A549 (cell line): ENCODE measurements around the gene NFU1. TPM values are rescaled to one million over a fixed set of nuclear protein-coding genes. Genes with fewer than 3 reads are reported as not detected.

Experiments
- ATAC-seq, 2 experiments: fragments of 200-7000 bp in 1 of 2; fragments of >200 bp in 1 of 2; cut with Nextera tagmentation in 1 of 2; cut with Tn5 transposase in 1 of 2; 3 replicates each; pipeline versions ENCODE4 v1.8.0 to v1.9.1; 2018 to 2020; ENCODE audit warnings: mild to moderate bottlenecking in 1 of 2, moderate library complexity in 1 of 2
- CTCF ChIA-PET: fragments of 300-600 bp; sonication (Branson Sonifier 250); formaldehyde crosslinking; extraction: SDS; loops from one replicate; lab custom pipeline; 2021; ENCODE audit warnings: antibody characterized with exemption, inconsistent platforms; lab: Yijun Ruan, JAX
- POLR2A ChIA-PET: fragments of 350-600 bp; formaldehyde crosslinking; extraction: SDS; loops from one replicate; lab custom pipeline; 2021; ENCODE audit warnings: antibody characterized with exemption, inconsistent platforms; lab: Yijun Ruan, JAX
- DNase-seq, 2 experiments: peaks; one replicate each; pipeline versions ENCODE4 v3.0.0 to v3.0.0-alpha.2; 2011 to 2016; ENCODE audit warnings: low read depth in 1 of 2, low spot score in 1 of 2
- FAIRE-seq: peaks from 2 replicates; lab custom pipeline; 2011; peaks lifted over from hg19 to GRCh38; lab: Jason Lieb, UNC
- H3K27ac ChIP-seq, 2 experiments: fragments of >200 bp; sonication (Bioruptor Twin); formaldehyde crosslinking; 3 replicates each; pipeline ENCODE4 v1.5.1; 2016 to 2017
- H3K4me1 ChIP-seq: fragments of >200 bp; sonication (Bioruptor Twin); formaldehyde crosslinking; 3 replicates; pipeline ENCODE4 v1.6.1; 2016
- H3K4me2 ChIP-seq: fragments of >200 bp; sonication (Bioruptor Twin); formaldehyde crosslinking; 3 replicates; pipeline ENCODE4 v1.6.1; 2016
- H3K4me3 ChIP-seq: fragments of >200 bp; sonication (Bioruptor Twin); formaldehyde crosslinking; 3 replicates; pipeline ENCODE4 v1.5.1; 2016
- H3K9me3 ChIP-seq: fragments of >200 bp; sonication (Bioruptor Twin); formaldehyde crosslinking; 3 replicates; pipeline ENCODE4 v1.6.1; 2016
- ATOH8 ChIP-seq: fragments of 250-450 bp; sonication (Bioruptor Pico); IDR thresholded peaks from 2 replicates; pipeline ENCODE4 v1.5.0; 2020; ENCODE audit warnings: low read depth, mild to moderate bottlenecking, moderate library complexity
- BCL3 ChIP-seq: fragments of >200 bp; sonication (Bioruptor Twin); formaldehyde crosslinking; IDR thresholded peaks from 3 replicates; pipeline ENCODE4 v1.6.1; 2016
- CBX2 ChIP-seq: fragments of 200-600 bp; sonication (generic); IDR thresholded peaks from 2 replicates; pipeline ENCODE4 v1.6.1; 2016; ENCODE audit warnings: low read depth, mild to moderate bottlenecking, borderline replicate concordance
- CBX8 ChIP-seq: fragments of 200-600 bp; sonication (generic); IDR thresholded peaks from 2 replicates; pipeline ENCODE4 v1.6.1; 2016
- CHD4 ChIP-seq: fragments of 200-600 bp; sonication (generic); IDR thresholded peaks from 2 replicates; pipeline ENCODE4 v1.6.1; 2016; ENCODE audit warnings: antibody characterized with exemption, mild to moderate bottlenecking, borderline replicate concordance
- EP300 ChIP-seq, 2 experiments: fragments of >200 bp; sonication (Bioruptor Twin); formaldehyde crosslinking; IDR thresholded peaks; 2 replicates in 1 of 2; 3 replicates in 1 of 2; pipeline ENCODE4 v1.6.1; 2016 to 2017
- ESRRA ChIP-seq: fragments of 150-350 bp; IDR thresholded peaks from 2 replicates; pipeline ENCODE4 v1.6.1; 2014; ENCODE audit warnings: mild to moderate bottlenecking, low read length, borderline replicate concordance
- FOXS1 ChIP-seq: fragments of 250-450 bp; sonication (Bioruptor Pico); IDR thresholded peaks from 2 replicates; pipeline ENCODE4 v1.5.0; 2020; ENCODE audit warnings: mild to moderate bottlenecking, moderate library complexity
- HES2 ChIP-seq: fragments of >200 bp; sonication (Bioruptor Twin); formaldehyde crosslinking; IDR thresholded peaks from 2 replicates; pipeline ENCODE4 v1.6.1; 2016
- HEYL ChIP-seq: fragments of 250-450 bp; sonication (Bioruptor Pico); IDR thresholded peaks from 2 replicates; pipeline ENCODE4 v1.8.0; 2021; ENCODE audit warnings: mild to moderate bottlenecking, moderate library complexity
- HMGXB4 ChIP-seq: fragments of 250-450 bp; sonication (Bioruptor Pico); IDR thresholded peaks from 2 replicates; pipeline ENCODE4 v1.5.0; 2021; ENCODE audit warnings: mild to moderate bottlenecking, moderate library complexity, borderline replicate concordance
- HOXB13 ChIP-seq: fragments of 250-450 bp; sonication (Bioruptor Pico); IDR thresholded peaks from 2 replicates; pipeline ENCODE4 v1.5.0; 2020; ENCODE audit warnings: low read depth, mild to moderate bottlenecking, moderate library complexity
- KDM1A ChIP-seq: fragments of 200-600 bp; sonication (generic); IDR thresholded peaks from 2 replicates; pipeline ENCODE4 v1.6.1; 2016; ENCODE audit warnings: low read depth, mild to moderate bottlenecking
- MAFK ChIP-seq: fragments of 450-650 bp; IDR thresholded peaks from 2 replicates; pipeline ENCODE4 v1.6.1; 2014; ENCODE audit not compliant: partially characterized antibody
- MAX ChIP-seq: IDR thresholded peaks from 2 replicates; pipeline ENCODE4 v1.6.1; 2012
- NPAS2 ChIP-seq: fragments of 250-450 bp; sonication (Bioruptor Pico); IDR thresholded peaks from 2 replicates; pipeline ENCODE4 v1.8.0; 2022; ENCODE audit warnings: mild to moderate bottlenecking, moderate library complexity, borderline replicate concordance
- PBX3 ChIP-seq: IDR thresholded peaks from 2 replicates; pipeline ENCODE4 v1.6.1; 2012
- RAD21 ChIP-seq, 2 experiments: fragments of >200 bp in 1 of 2; sonication (Bioruptor Twin) in 1 of 2; formaldehyde crosslinking in 1 of 2; IDR thresholded peaks in 1 of 2; conservative IDR thresholded peaks in 1 of 2; 2 replicates in 1 of 2; 3 replicates in 1 of 2; pipeline ENCODE4 v1.6.1; 2012 to 2018; ENCODE audit warnings: inconsistent platforms in 1 of 2
- RCOR1 ChIP-seq: fragments of 150-350 bp; IDR thresholded peaks from 2 replicates; pipeline ENCODE4 v1.6.1; 2014; ENCODE audit warnings: antibody characterized with exemption, low read length, low read depth
- SREBF2 ChIP-seq: fragments of 450-650 bp; IDR thresholded peaks from 2 replicates; pipeline ENCODE4 v1.6.1; 2014; ENCODE audit warnings: mild to moderate bottlenecking, moderate library complexity
- ZFP36 ChIP-seq: fragments of 450-650 bp; IDR thresholded peaks from 2 replicates; pipeline ENCODE4 v1.6.1; 2014; ENCODE audit warnings: borderline replicate concordance; ENCODE audit not compliant: partially characterized antibody
- WGBS: methylation state at CpG from one replicate; pipeline ENCODE4 v1.1.6; 2017; ENCODE audit errors: missing lambda C conversion rate; 5-methylcytosine and 5-hydroxymethylcytosine counted together
- polyA plus RNA-seq, 4 experiments: library from polyadenylated mRNA; depleted of rRNA in 3 of 4; stranded (reverse); fragments of >200 nt; fragmentation: RNase III in 1 of 4; extraction: RNeasy Plus Mini Kit Qiagen cat#74134 plus additional on column Dnase treatment in 1 of 4; gene quantifications; 2 replicates in 3 of 4; 3 replicates in 1 of 4; pipeline ENCODE4 v1.2.3, GENCODE V29; 2011 to 2017

Gene NFU1
- polyA plus RNA-seq, 2 of the 4 experiments (the other 2 are of a cell fraction), result 61.4 to 99.2 TPM

GRCh38 chr2:69465513-69466456 is 28.6 kb upstream of the NFU1 start:
- Histone ChIP-seq H3K4me2 (no peak overlapping the region), H3K4me3 (no peak overlapping the region), H3K27ac (no peak overlapping the region), H3K4me1 (no peaks in the 10 kb centered on the region), H3K9me3 (no peaks in the 10 kb centered on the region)
- no peak for TF ChIP-seq MAX
- no peak for TF ChIP-seq HEYL (CRISPR knock-in tag)
- TF ChIP-seq CBX2, result no peak
- TF ChIP-seq CHD4, result no peak
- no peak for TF ChIP-seq CBX8
- no peak for TF ChIP-seq EP300 (IDR thresholded peaks at IDR 0.05)
- TF ChIP-seq NPAS2 (CRISPR knock-in tag), result no peak
- no peak for TF ChIP-seq HMGXB4 (CRISPR knock-in tag)
- TF ChIP-seq KDM1A, result no peak
- FAIRE-seq, result no peak
- ChIA-PET POLR2A (no interaction called here), CTCF (interaction anchor here (0.7 to 1.6 kb wide), 7 partner anchors 8 to 95 kb away, joined by 3 to 4 read pairs (median 3); partner anchors contain the start of gene NFU1)
- WGBS, result 90% methylated on average over 14 of the region's 14 CpGs
- no peak for DNase-seq
- no peak for ATAC-seq

GRCh38 chr2:69464575-69464974 is 27.3 kb upstream of the NFU1 start:
- no peak for TF ChIP-seq CBX8
- no peak for TF ChIP-seq CBX2
- TF ChIP-seq BCL3, result no peak
- FAIRE-seq, result no peak
- Histone ChIP-seq H3K4me2 (no peak overlapping the region), H3K27ac (no peak overlapping the region), H3K4me1 (no peaks in the 10 kb centered on the region), H3K4me3 (no peak overlapping the region), H3K9me3 (no peaks in the 10 kb centered on the region)
- peak; percentile 79 to 80 for ATAC-seq
- ChIA-PET CTCF (interaction anchor here (0.9 to 1.3 kb wide), 2 partner anchors 11 to 27 kb away, joined by 3 read pairs; no protein-coding TSS in a partner anchor), POLR2A (no interaction called here)
- 86% methylated on average over 3 of the region's 3 CpGs for WGBS
- DNase-seq, result peak in 1 of 2 experiments; percentile 44

- WGBS, result 97% methylated on average over 3 of the region's 3 CpGs
- TF ChIP-seq CHD4, result no peak
- TF ChIP-seq ZFP36, result no peak
- no peak for TF ChIP-seq MAFK
- no peak for TF ChIP-seq HOXB13 (CRISPR knock-in tag)
- Histone ChIP-seq H3K9me3 (no peaks in the 10 kb centered on the region), H3K4me3 (no peak overlapping the region), H3K27ac (no peak overlapping the region), H3K4me1 (no peaks in the 10 kb centered on the region), H3K4me2 (no peak overlapping the region)
- no peak for ATAC-seq
- FAIRE-seq, result no peak
- ChIA-PET POLR2A (no interaction called here), CTCF (interaction anchor here (0.6 to 1.2 kb wide), 2 partner anchors 19 to 35 kb away, joined by 3 read pairs; no protein-coding TSS in a partner anchor)
- DNase-seq, result no peak
Observed at GRCh38 chr2:69462780-69463179, 25.5 kb upstream of the NFU1 start.

GRCh38 chr2:69461404-69461803 is 24.2 kb upstream of the NFU1 start:
- no peak overlapping the region for H3K4me2 ChIP-seq
- H3K4me1 ChIP-seq, result no peaks in the 10 kb centered on the region
- H3K9me3 ChIP-seq, result no peaks in the 10 kb centered on the region
- WGBS, result 89% methylated on average over 6 of the region's 6 CpGs
- DNase-seq (no peak), ATAC-seq (no peak), FAIRE-seq (no peak)
- ChIA-PET POLR2A (no interaction called here), CTCF (no interaction called here)
- H3K27ac ChIP-seq, result no peak overlapping the region
- no peak overlapping the region for H3K4me3 ChIP-seq
- TF ChIP-seq SREBF2 (no peak), ATOH8 (CRISPR knock-in tag) (no peak), PBX3 (no peak), ESRRA (no peak), RAD21 (conservative IDR thresholded peaks at IDR 0.05 in 1 of 2, IDR thresholded peaks at IDR 0.05 in 1 of 2) (no peak), CBX2 (no peak), RCOR1 (no peak), FOXS1 (CRISPR knock-in tag) (no peak), MAFK (no peak), HES2 (no peak), NPAS2 (CRISPR knock-in tag) (no peak), KDM1A (no peak)
